ENCODE data around the gene TCF7L2. TPM values are rescaled to one million over a fixed set of nuclear protein-coding genes. Genes with fewer than 3 reads are reported as not detected.

TCF7L2 gene
- total and polyA plus RNA-seq, 12 donors = 8.7 to 24.7 (median 14.8) TPM

- peak overlapping the region in 1 of 5 donors; percentile 4 for H3K27ac ChIP-seq
- no peaks in the 10 kb centered on the region for H3K36me3 ChIP-seq (replicated peaks in 1 of 2)
- DNase-seq = peak in 1 of 7 donors; percentile 24
- H3K4me3 ChIP-seq = no peak overlapping the region
- WGBS, 4 donors = 83 to 92% (median 88%) methylated on average over 11 of the region's 11 CpGs
- intact Hi-C loops (cut with DNase I) = no loop called here
- H3K9me3 ChIP-seq (replicated peaks in 1 of 3) = no peaks in the 10 kb centered on the region
- TF ChIP-seq POLR2A (IDR thresholded peaks at IDR 0.05) = no peak
- no peak for TF ChIP-seq CTCF (IDR thresholded peaks at IDR 0.05)
- H3K4me1 ChIP-seq (replicated peaks in 1 of 2) = peaks cover 3 to 10% of the 10 kb centered on the region in 2 donors
- no peaks in the 10 kb centered on the region for H3K27me3 ChIP-seq
Measured at GRCh38 chr10:113096128-113096996, 146.3 kb downstream of the TCF7L2 start.

- H3K27ac ChIP-seq = no peak overlapping the region
- 74 to 96% (median 89%) methylated on average over 5 to 6 of the region's 6 CpGs for WGBS, 4 donors
- H3K4me3 ChIP-seq = no peak overlapping the region
- no peak for TF ChIP-seq CTCF (IDR thresholded peaks at IDR 0.05)
- no peak for TF ChIP-seq POLR2A (IDR thresholded peaks at IDR 0.05)
- intact Hi-C loops (cut with DNase I) = no loop called here
- peak in 1 of 7 donors; percentile 27 for DNase-seq
- H3K27me3 ChIP-seq = no peaks in the 10 kb centered on the region
- H3K4me1 ChIP-seq (replicated peaks in 1 of 2) = peaks cover 3 to 10% of the 10 kb centered on the region in 2 donors
- H3K36me3 ChIP-seq (replicated peaks in 1 of 2) = no peaks in the 10 kb centered on the region
- H3K9me3 ChIP-seq (replicated peaks in 1 of 3) = no peaks in the 10 kb centered on the region
Measured at GRCh38 chr10:113097036-113097435, 147.0 kb downstream of the TCF7L2 start.

DNA sequence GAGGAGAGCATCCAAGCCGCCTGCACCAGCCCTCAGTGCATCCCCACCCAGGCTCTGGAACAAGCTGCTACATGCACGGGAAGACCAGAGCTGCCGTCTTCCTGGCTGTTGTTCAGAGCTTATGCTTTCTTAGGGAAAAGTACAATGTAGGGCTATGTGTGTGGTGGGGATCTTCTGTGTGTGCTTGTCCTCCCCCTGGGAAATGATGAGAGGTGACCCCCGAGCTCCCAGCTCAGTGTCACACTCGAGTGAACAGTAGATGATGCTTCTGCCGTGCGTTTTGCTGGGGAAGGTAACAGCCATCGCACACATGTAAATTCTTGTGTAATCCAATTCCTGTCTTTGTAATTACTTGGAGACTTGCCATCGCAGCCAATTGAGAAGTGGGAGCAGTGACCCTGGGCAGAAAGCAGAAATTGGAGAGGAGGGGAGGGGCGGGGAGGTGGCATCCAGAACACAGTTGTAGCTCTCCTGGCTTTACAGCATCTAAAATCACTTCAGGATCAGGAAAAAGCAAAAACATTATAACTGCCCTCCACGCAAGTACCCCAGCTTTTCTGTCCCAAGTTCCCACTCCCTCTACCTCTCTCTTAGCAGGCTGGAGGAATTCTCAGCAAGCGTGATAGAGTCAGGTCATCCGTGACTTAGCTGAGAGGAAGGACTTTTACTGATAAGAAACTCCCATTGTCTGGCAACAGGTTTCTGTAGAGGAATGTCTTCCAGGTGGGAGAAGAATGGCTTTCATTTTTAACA lies 149.6 kb downstream of the TCF7L2 start:
- Histone ChIP-seq H3K27ac (no peak overlapping the region), H3K36me3 (replicated peaks in 1 of 2) (no peaks in the 10 kb centered on the region), H3K27me3 (no peaks in the 10 kb centered on the region), H3K4me1 (replicated peaks in 1 of 2) (peaks cover 3 to 18% of the 10 kb centered on the region in 2 donors), H3K4me3 (no peak overlapping the region), H3K9me3 (replicated peaks in 1 of 3) (no peaks in the 10 kb centered on the region)
- intact Hi-C loops (cut with DNase I) = no loop called here
- TF ChIP-seq POLR2A (IDR thresholded peaks at IDR 0.05) (no peak), CTCF (IDR thresholded peaks at IDR 0.05) (no peak)
- WGBS, 4 donors = 46 to 54% (median 47%) methylated on average over 13 of the region's 13 CpGs
- peak in 6 of 7 donors; percentile 42 to 66 (median 46) for DNase-seq

DNA sequence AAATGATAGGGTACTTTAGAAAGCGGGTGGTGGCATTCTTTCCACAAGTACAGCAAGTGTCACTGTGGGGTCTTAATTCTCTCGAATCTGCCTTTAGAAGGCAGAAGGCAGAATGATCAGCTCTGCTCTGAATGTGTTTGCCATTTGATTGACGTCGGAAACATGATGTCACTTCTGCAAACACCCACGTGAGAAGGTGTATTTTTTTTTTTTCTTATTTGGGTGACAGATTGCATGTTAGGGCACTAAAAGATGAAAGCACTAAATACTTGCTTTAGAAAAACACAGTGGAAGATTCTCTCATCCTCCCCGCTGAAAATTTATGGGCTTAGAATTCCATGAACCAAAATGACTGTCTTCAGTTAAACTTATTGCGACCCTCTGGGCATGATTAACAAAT lies 150.2 kb downstream of the TCF7L2 start:
- H3K4me3 ChIP-seq = no peak overlapping the region
- intact Hi-C loops (cut with DNase I) = no loop called here
- DNase-seq = no peak
- H3K27ac ChIP-seq = no peak overlapping the region
- TF ChIP-seq CTCF (IDR thresholded peaks at IDR 0.05) (no peak), POLR2A (IDR thresholded peaks at IDR 0.05) (no peak)
- H3K27me3 ChIP-seq = no peaks in the 10 kb centered on the region
- no peaks in the 10 kb centered on the region for H3K9me3 ChIP-seq (replicated peaks in 1 of 3)
- H3K36me3 ChIP-seq (replicated peaks in 1 of 2) = no peaks in the 10 kb centered on the region
- peaks cover 3 to 18% of the 10 kb centered on the region in 2 donors for H3K4me1 ChIP-seq (replicated peaks in 1 of 2)
- 78 to 89% (median 85%) methylated on average over 7 of the region's 7 CpGs for WGBS, 4 donors

Measured in adrenal gland (tissue), 12 donors.